H9 (cell line): ENCODE results near the gene LDLRAD4. TPM values are rescaled to one million over a fixed set of nuclear protein-coding genes. Genes with fewer than 3 reads are reported as not detected.

Source experiments
- DNase-seq: peaks from one replicate; pipeline ENCODE4 v3.0.0-alpha.2; 2017
- H2AFZ ChIP-seq: one replicate; pipeline ENCODE4 v1.6.1; 2013; ENCODE audit warnings: mild to moderate bottlenecking, low read length, control low read depth, moderate library complexity
- H2AK5ac ChIP-seq: 2 replicates; pipeline ENCODE4 v1.6.1; 2013; ENCODE audit warnings: low read length, control low read depth, mixed read lengths; ENCODE audit not compliant: insufficient read length
- H2BK120ac ChIP-seq: one replicate; pipeline ENCODE4 v1.6.1; 2013; ENCODE audit warnings: low read depth, mild to moderate bottlenecking, low read length, control low read depth, inconsistent platforms; ENCODE audit not compliant: poor library complexity, severe bottlenecking
- H2BK12ac ChIP-seq: 2 replicates; pipeline ENCODE4 v1.6.1; 2013; ENCODE audit warnings: low read length, control low read depth, mixed read lengths, low read depth; ENCODE audit not compliant: insufficient read length
- H2BK15ac ChIP-seq: 2 replicates; pipeline ENCODE4 v1.6.1; 2013; ENCODE audit warnings: low read depth, low read length, control low read depth
- H2BK20ac ChIP-seq: one replicate; pipeline ENCODE4 v1.6.1; 2013; ENCODE audit warnings: low read depth, mild to moderate bottlenecking, low read length, control low read depth, inconsistent platforms; ENCODE audit not compliant: poor library complexity, severe bottlenecking
- H2BK5ac ChIP-seq: 2 replicates; pipeline ENCODE4 v1.6.1; 2013; ENCODE audit warnings: low read length, control low read depth, mixed read lengths; ENCODE audit not compliant: insufficient read length
- H3K14ac ChIP-seq: 2 replicates; pipeline ENCODE4 v1.6.1; 2013; ENCODE audit warnings: low read length, control low read depth; ENCODE audit not compliant: insufficient read depth
- H3K18ac ChIP-seq: 2 replicates; pipeline ENCODE4 v1.6.1; 2013; ENCODE audit warnings: low read depth, mild to moderate bottlenecking, mixed read lengths, low read length, control low read depth; ENCODE audit not compliant: insufficient read length
- H3K23ac ChIP-seq: 2 replicates; pipeline ENCODE4 v1.6.1; 2013; ENCODE audit warnings: low read length, control low read depth, mixed read lengths, low read depth; ENCODE audit not compliant: insufficient read length
- H3K23me2 ChIP-seq: 2 replicates; pipeline ENCODE4 v1.6.1; 2013; ENCODE audit warnings: low read depth, mild to moderate bottlenecking, mixed read lengths, low read length, control low read depth; ENCODE audit not compliant: insufficient read length, poor library complexity, severe bottlenecking
- H3K27ac ChIP-seq: 2 replicates; pipeline ENCODE4 v1.5.1; 2013; ENCODE audit warnings: low read length, control low read depth, mixed read lengths, low read depth; ENCODE audit not compliant: insufficient read length
- H3K27me3 ChIP-seq: 2 replicates; pipeline ENCODE4 v1.6.1; 2013; ENCODE audit warnings: low read length, control low read depth, inconsistent platforms; ENCODE audit not compliant: insufficient read depth
- H3K4ac ChIP-seq: 2 replicates; pipeline ENCODE4 v1.6.1; 2013; ENCODE audit warnings: low read depth, mild to moderate bottlenecking, control low read depth, inconsistent platforms, low read length, moderate library complexity
- H3K4me1 ChIP-seq: 2 replicates; pipeline ENCODE4 v1.6.1; 2013; ENCODE audit warnings: low read length, control low read depth, inconsistent platforms; ENCODE audit not compliant: insufficient read depth
- H3K4me2 ChIP-seq: 2 replicates; pipeline ENCODE4 v1.6.1; 2013; ENCODE audit warnings: low read length, control low read depth, mixed read lengths; ENCODE audit not compliant: insufficient read length, insufficient read depth
- H3K56ac ChIP-seq: 2 replicates; pipeline ENCODE4 v1.6.1; 2013; ENCODE audit warnings: low read depth, mild to moderate bottlenecking, mixed read lengths, low read length, control low read depth; ENCODE audit not compliant: insufficient read length
- H3K79me1 ChIP-seq: 2 replicates; pipeline ENCODE4 v1.6.1; 2013; ENCODE audit warnings: low read depth, mild to moderate bottlenecking, moderate library complexity, low read length, control low read depth, inconsistent platforms; ENCODE audit not compliant: insufficient read depth, poor library complexity, severe bottlenecking
- H3K79me2 ChIP-seq: 2 replicates; pipeline ENCODE4 v1.6.1; 2013; ENCODE audit warnings: low read length, control low read depth, inconsistent platforms; ENCODE audit not compliant: insufficient read depth
- H3K9ac ChIP-seq: 2 replicates; pipeline ENCODE4 v1.6.1; 2013; ENCODE audit warnings: low read length, control low read depth, mixed read lengths; ENCODE audit not compliant: insufficient read length; ENCODE audit errors: extremely low read depth
- H3K9me3 ChIP-seq: one replicate; pipeline ENCODE4 v1.6.1; 2013; ENCODE audit warnings: low read depth, low read length, inconsistent platforms; ENCODE audit not compliant: control insufficient read depth
- H3T11ph ChIP-seq: one replicate; pipeline ENCODE4 v1.6.1; 2013; ENCODE audit warnings: mild to moderate bottlenecking, low read length, control low read depth, inconsistent platforms
- H4K20me1 ChIP-seq: one replicate; pipeline ENCODE4 v1.6.1; 2013; ENCODE audit not compliant: control insufficient read depth, insufficient read length, insufficient read depth
- H4K5ac ChIP-seq: 2 replicates; pipeline ENCODE4 v1.6.1; 2013; ENCODE audit warnings: low read depth, mild to moderate bottlenecking, mixed read lengths, low read length, control low read depth; ENCODE audit not compliant: insufficient read length
- H4K8ac ChIP-seq: replicated peaks from 2 replicates; pipeline ENCODE4 v1.6.1; 2013; ENCODE audit warnings: low read length, control low read depth, mixed read lengths, low read depth; ENCODE audit not compliant: insufficient read length
- H4K91ac ChIP-seq: 2 replicates; pipeline ENCODE4 v1.6.1; 2013; ENCODE audit warnings: low read depth, mild to moderate bottlenecking, moderate library complexity, mixed read lengths, low read length, control low read depth; ENCODE audit not compliant: insufficient read length
- H3K27ac Mint-ChIP-seq, 3 experiments: 2 replicates in 2 of 3; 3 replicates in 1 of 3; pipeline ENCODE4 v1.8.0; 2020 to 2021; ENCODE audit warnings: mixed read lengths in 3 of 3, mild to moderate bottlenecking in 1 of 3, moderate library complexity in 1 of 3
- H3K27me3 Mint-ChIP-seq: 2 replicates; pipeline ENCODE4 v1.8.0; 2021; ENCODE audit warnings: low read depth, mild to moderate bottlenecking, moderate library complexity, mixed read lengths
- H3K36me3 Mint-ChIP-seq, 3 experiments: 2 replicates in 2 of 3; 3 replicates in 1 of 3; pipeline ENCODE4 v1.8.0; 2020 to 2021; ENCODE audit warnings: low read depth in 3 of 3, mixed read lengths in 3 of 3; ENCODE audit not compliant: insufficient read depth in 1 of 3
- H3K4me1 Mint-ChIP-seq, 2 experiments: 2 replicates each; pipeline ENCODE4 v1.8.0; 2020; ENCODE audit warnings: mixed read lengths in 2 of 2
- H3K4me3 Mint-ChIP-seq, 2 experiments: 2 replicates in 1 of 2; 3 replicates in 1 of 2; pipeline ENCODE4 v1.8.0; 2020 to 2021; ENCODE audit warnings: mild to moderate bottlenecking in 2 of 2, mixed read lengths in 2 of 2, moderate library complexity in 1 of 2
- H3K9me3 Mint-ChIP-seq, 2 experiments: 2 replicates in 1 of 2; 3 replicates in 1 of 2; pipeline ENCODE4 v1.8.0; 2020; ENCODE audit warnings: mild to moderate bottlenecking in 2 of 2, mixed read lengths in 2 of 2, moderate library complexity in 1 of 2
- CTCF ChIP-seq: fragments of 200-600 bp; sonication (generic); conservative IDR thresholded peaks from 3 replicates; pipeline ENCODE4 v1.8.0; 2021; ENCODE audit warnings: antibody characterized with exemption, mild to moderate bottlenecking
- WGBS: extraction: QIAGEN DNeasy Blood & Tissue Kit; methylation state at CpG from one replicate; pipeline ENCODE4 v1.1.7; 2013; ENCODE audit warnings: missing lambda C conversion rate, low lambda C conversion rate, mixed read lengths; ENCODE audit not compliant: insufficient read length; ENCODE audit errors: extremely low coverage; 5-methylcytosine and 5-hydroxymethylcytosine counted together
- total RNA-seq: library from RNA; stranded (reverse); gene quantifications from 2 replicates; pipeline ENCODE4 v1.2.1, GENCODE V29; 2021

The LDLRAD4 gene
- total RNA-seq, 1 experiment from 2014 or later: 3.9 TPM

DNA sequence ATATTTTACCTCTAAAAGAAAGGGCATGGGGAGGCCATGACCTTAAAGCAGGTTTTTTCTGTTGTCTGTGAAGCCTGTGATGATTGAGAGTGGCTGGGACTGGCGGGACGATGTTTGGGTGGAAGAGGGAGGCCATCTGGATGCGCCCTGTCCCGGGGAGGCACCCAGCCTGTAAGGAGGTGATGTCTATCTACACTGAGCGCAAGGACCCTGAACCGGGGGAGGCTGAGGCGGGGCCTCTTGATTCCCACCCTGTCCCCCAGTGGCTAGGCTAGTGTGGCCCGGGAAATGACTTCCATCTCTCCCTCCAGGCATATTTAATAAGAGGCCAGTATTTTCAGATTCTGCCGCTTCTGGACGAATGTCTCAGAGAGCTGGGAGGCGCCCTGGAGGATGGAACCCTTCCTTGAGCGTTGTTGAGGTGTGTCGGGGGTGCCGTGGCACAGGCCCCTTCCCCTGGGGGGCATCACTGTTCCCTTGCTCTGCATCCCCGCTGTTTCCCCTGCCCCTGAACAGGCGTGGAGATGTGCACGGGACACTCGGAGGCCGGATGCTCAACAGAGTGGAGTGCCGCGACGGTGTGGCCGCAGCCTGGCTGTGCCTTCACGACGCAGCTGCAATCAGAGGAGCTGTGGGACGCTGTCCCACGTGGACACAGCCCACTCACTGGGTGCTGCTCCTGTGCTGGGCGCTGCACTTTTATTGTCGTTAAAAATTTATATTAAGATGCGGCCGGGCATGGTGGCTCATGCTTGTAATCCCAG lies 185.4 kb downstream of the LDLRAD4 start:
- Histone ChIP-seq H3K4me1 (no peaks in the 10 kb centered on the region), H4K91ac (no peak overlapping the region), H2BK20ac (no peak overlapping the region), H2AFZ (no peak overlapping the region), H3K4me2 (no peak overlapping the region), H2BK15ac (no peak overlapping the region), H2BK12ac (no peak overlapping the region), H2AK5ac (no peak overlapping the region), H3K79me1 (no peaks in the 10 kb centered on the region), H3K9me3 (no peaks in the 10 kb centered on the region), H3K23me2 (no peaks in the 10 kb centered on the region), H3K27ac (no peak overlapping the region), H3K27me3 (no peaks in the 10 kb centered on the region), H2BK120ac (no peak overlapping the region), H2BK5ac (no peak overlapping the region), H3K79me2 (no peaks in the 10 kb centered on the region), H3K18ac (no peak overlapping the region), H3K14ac (no peak overlapping the region), H3K4ac (no peak overlapping the region), H3K23ac (no peak overlapping the region), H3K56ac (no peak overlapping the region), H4K8ac (no peak overlapping the region), H4K20me1 (no peaks in the 10 kb centered on the region), H4K5ac (no peak overlapping the region), H3T11ph (no peak overlapping the region), H3K9ac (no peak overlapping the region)
- no CpG with 5 or more reads among the region's 31 CpGs for WGBS
- Mint-ChIP-seq H3K4me3 (no peak overlapping the region), H3K4me1 (no peaks in the 10 kb centered on the region), H3K36me3 (no peaks in the 10 kb centered on the region), H3K9me3 (no peaks in the 10 kb centered on the region), H3K27ac (no peak overlapping the region), H3K27me3 (no peaks in the 10 kb centered on the region; the same call in 1 of the 2 replicates)
- DNase-seq: no peak
- TF ChIP-seq CTCF: no peak
